RWPE1 (cell line): Measurements from ENCODE around the gene SEPTIN2.

Experiments used
- CTCF ChIA-PET: fragments of 350-600 bp; sonication (Branson Sonifier 250); formaldehyde crosslinking; extraction: SDS; loops from one replicate; lab custom pipeline; 2021; lab: Yijun Ruan, JAX
- POLR2A ChIA-PET: fragments of 400-600 bp; formaldehyde crosslinking; extraction: SDS; loops from one replicate; lab custom pipeline; 2020; ENCODE audit warnings: antibody characterized with exemption; ENCODE audit not compliant: low non-redundant PET; lab: Yijun Ruan, JAX
- DNase-seq: peaks from one replicate; pipeline ENCODE4 v3.0.0; 2012; ENCODE audit warnings: low spot score
- H3K27ac ChIP-seq: fragments of 450-650 bp; 2 replicates; pipeline ENCODE4 v1.5.1; 2017
- TF ChIP-seq, protein P1 (sequence below): fragments of 450-650 bp; conservative IDR thresholded peaks from 2 replicates; pipeline ENCODE4 v1.5.1; 2017; ENCODE audit warnings: low read depth, mild to moderate bottlenecking

The SEPTIN2 gene

GRCh38 chr2:241304039-241304670, 11.6 kb upstream of the SEPTIN2 start:
- TF ChIP-seq, protein P1, sequence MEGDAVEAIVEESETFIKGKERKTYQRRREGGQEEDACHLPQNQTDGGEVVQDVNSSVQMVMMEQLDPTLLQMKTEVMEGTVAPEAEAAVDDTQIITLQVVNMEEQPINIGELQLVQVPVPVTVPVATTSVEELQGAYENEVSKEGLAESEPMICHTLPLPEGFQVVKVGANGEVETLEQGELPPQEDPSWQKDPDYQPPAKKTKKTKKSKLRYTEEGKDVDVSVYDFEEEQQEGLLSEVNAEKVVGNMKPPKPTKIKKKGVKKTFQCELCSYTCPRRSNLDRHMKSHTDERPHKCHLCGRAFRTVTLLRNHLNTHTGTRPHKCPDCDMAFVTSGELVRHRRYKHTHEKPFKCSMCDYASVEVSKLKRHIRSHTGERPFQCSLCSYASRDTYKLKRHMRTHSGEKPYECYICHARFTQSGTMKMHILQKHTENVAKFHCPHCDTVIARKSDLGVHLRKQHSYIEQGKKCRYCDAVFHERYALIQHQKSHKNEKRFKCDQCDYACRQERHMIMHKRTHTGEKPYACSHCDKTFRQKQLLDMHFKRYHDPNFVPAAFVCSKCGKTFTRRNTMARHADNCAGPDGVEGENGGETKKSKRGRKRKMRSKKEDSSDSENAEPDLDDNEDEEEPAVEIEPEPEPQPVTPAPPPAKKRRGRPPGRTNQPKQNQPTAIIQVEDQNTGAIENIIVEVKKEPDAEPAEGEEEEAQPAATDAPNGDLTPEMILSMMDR: no peak
- DNase-seq: no peak
- no peak overlapping the region for H3K27ac ChIP-seq
- POLR2A ChIA-PET: no interaction called here
- CTCF ChIA-PET: no interaction called here

- TF ChIP-seq, protein P1: no peak
- DNase-seq: no peak
- POLR2A ChIA-PET: interaction anchor here (0.6 kb wide), 1 partner anchor 1959 kb away, joined by 4 read pairs; no protein-coding TSS in a partner anchor
- no peak overlapping the region for H3K27ac ChIP-seq
- CTCF ChIA-PET: interaction anchor here (0.6 kb wide), 1 partner anchor 52 kb away, joined by 3 read pairs; no protein-coding TSS in a partner anchor
Measured at GRCh38 chr2:241307055-241307454, 8.7 kb upstream of the SEPTIN2 start.

GRCh38 chr2:241308267-241308666, 7.5 kb upstream of the SEPTIN2 start:
- no peak for DNase-seq
- no peak overlapping the region for H3K27ac ChIP-seq
- ChIA-PET POLR2A (no interaction called here), CTCF (no interaction called here)
- TF ChIP-seq, protein P1: no peak

DNA sequence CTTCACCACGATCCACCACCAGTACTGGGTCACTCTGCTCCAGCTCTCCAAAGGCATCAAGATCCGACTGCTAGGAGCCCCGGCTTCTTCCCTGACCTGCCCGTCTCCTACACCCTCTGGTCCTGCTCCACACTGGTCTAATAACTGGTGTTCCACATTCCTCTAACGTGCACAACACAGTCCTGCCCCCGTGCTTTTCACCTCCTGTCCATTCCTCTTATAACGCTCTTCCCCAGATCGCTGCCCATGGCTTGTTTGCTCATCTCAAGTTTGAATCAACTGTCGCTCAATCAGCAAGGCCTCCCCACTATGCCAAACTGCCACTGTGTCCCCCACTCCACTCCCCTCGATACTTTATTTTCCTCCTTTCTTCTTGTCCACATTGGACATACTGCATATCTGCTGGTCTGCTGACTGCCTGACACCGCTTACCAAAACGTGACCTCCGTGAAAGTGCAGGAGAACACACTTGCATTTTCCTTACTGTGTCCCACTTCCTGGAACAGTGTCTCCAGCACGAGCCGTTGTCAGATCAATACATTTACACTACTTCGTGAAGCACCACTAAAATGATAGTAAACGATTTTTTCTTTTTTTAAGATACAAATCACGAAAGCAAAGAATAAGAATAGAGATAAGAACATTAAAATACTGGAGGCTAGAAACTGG, 6.8 kb upstream of the SEPTIN2 start:
- TF ChIP-seq, protein P1: no peak
- no peak for DNase-seq
- peak overlapping the region; percentile 10; the same call in 1 of the 2 replicates for H3K27ac ChIP-seq
- CTCF ChIA-PET: no interaction called here
- POLR2A ChIA-PET: no interaction called here

GRCh38 chr2:241309684-241310117, 6.0 kb upstream of the SEPTIN2 start:
- TF ChIP-seq, protein P1: no peak
- peak; percentile 15 for DNase-seq
- POLR2A ChIA-PET: no interaction called here
- H3K27ac ChIP-seq: peak overlapping the region; percentile 57
- CTCF ChIA-PET: no interaction called here

- CTCF ChIA-PET: no interaction called here
- TF ChIP-seq, protein P1: no peak
- DNase-seq: no peak
- POLR2A ChIA-PET: no interaction called here
- H3K27ac ChIP-seq: no peak overlapping the region
Measured at GRCh38 chr2:241310917-241311566, 4.7 kb upstream of the SEPTIN2 start.
